Endothelial cell (in vitro differentiated cells): Measurements from ENCODE around the gene OR6K2. TPM values are rescaled to one million over a fixed set of nuclear protein-coding genes. Genes with fewer than 3 reads are reported as not detected.
"Not testable (repeated sequence)": the region's sequence is repeated elsewhere in the genome, so short reads cannot be mapped to it uniquely, and the experiment has no call there.

ENCODE experiments used
- DNase-seq: peaks from one replicate; pipeline ENCODE4 v3.0.0; 2021; ENCODE audit warnings: low spot score
- H3K27ac Mint-ChIP-seq: one replicate; pipeline ENCODE4 v1.8.0; 2021; ENCODE audit warnings: mixed read lengths, inconsistent platforms; ENCODE audit not compliant: unreplicated experiment
- H3K27me3 Mint-ChIP-seq: one replicate; pipeline ENCODE4 v1.8.0; 2021; ENCODE audit warnings: mild to moderate bottlenecking, moderate library complexity, mixed read lengths, inconsistent platforms; ENCODE audit not compliant: unreplicated experiment
- H3K36me3 Mint-ChIP-seq: one replicate; pipeline ENCODE4 v1.8.0; 2021; ENCODE audit warnings: mild to moderate bottlenecking, low read depth, mixed read lengths, inconsistent platforms; ENCODE audit not compliant: unreplicated experiment
- H3K4me1 Mint-ChIP-seq: one replicate; pipeline ENCODE4 v1.8.0; 2021; ENCODE audit warnings: mild to moderate bottlenecking, mixed read lengths, inconsistent platforms; ENCODE audit not compliant: unreplicated experiment
- H3K4me3 Mint-ChIP-seq: one replicate; pipeline ENCODE4 v1.8.0; 2021; ENCODE audit warnings: mild to moderate bottlenecking, mixed read lengths, inconsistent platforms; ENCODE audit not compliant: unreplicated experiment
- H3K9me3 Mint-ChIP-seq: one replicate; pipeline ENCODE4 v1.8.0; 2021; ENCODE audit warnings: mixed read lengths, inconsistent platforms; ENCODE audit not compliant: unreplicated experiment
- total RNA-seq: library from RNA; stranded (reverse); fragmentation: NEBNext Ultra II Directional; extraction: Animal tissue kit (Norgen Biotek cat#: 25700); gene quantifications from one replicate; pipeline ENCODE4 v1.2.1, GENCODE V29; 2021; ENCODE audit not compliant: unreplicated experiment
- TF ChIP-seq, protein P1 (sequence below): fragments of 200-600 bp; sonication (generic); IDR thresholded peaks from one replicate; pipeline ENCODE4 v1.5.0; 2021; ENCODE audit warnings: antibody characterized with exemption; ENCODE audit not compliant: unreplicated experiment

The OR6K2 gene
- total RNA-seq, 1 donor from 2014 or later, result not detected

DNA sequence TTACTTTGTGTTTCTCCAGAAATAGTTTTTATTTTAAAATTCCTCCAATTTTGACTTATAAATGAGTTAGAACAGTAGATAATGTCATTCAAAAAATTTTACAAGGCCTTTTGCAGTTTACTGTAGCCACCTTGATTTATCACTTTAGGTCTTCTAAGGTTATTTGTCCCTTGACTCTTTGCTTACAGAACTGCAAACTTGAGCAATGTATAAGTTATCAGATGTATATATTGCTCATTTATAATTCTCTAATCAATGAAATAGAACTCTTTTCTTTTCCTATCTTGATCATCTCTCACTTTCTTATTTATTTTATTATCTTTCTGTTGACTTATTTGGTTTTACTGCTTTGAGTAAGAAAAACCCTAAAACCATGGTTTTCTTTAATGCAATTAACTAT is 8.1 kb downstream of the OR6K2 start:
- Mint-ChIP-seq H3K9me3 (no peaks in the 10 kb centered on the region), H3K36me3 (no peaks in the 10 kb centered on the region), H3K27me3 (peaks cover 1% of the 10 kb centered on the region), H3K27ac (no peak overlapping the region), H3K4me3 (no peak overlapping the region), H3K4me1 (no peaks in the 10 kb centered on the region)
- no peak for DNase-seq
- TF ChIP-seq, protein P1, sequence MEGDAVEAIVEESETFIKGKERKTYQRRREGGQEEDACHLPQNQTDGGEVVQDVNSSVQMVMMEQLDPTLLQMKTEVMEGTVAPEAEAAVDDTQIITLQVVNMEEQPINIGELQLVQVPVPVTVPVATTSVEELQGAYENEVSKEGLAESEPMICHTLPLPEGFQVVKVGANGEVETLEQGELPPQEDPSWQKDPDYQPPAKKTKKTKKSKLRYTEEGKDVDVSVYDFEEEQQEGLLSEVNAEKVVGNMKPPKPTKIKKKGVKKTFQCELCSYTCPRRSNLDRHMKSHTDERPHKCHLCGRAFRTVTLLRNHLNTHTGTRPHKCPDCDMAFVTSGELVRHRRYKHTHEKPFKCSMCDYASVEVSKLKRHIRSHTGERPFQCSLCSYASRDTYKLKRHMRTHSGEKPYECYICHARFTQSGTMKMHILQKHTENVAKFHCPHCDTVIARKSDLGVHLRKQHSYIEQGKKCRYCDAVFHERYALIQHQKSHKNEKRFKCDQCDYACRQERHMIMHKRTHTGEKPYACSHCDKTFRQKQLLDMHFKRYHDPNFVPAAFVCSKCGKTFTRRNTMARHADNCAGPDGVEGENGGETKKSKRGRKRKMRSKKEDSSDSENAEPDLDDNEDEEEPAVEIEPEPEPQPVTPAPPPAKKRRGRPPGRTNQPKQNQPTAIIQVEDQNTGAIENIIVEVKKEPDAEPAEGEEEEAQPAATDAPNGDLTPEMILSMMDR, result no peak

- H3K27ac Mint-ChIP-seq, result no peak overlapping the region
- peaks cover 1% of the 10 kb centered on the region for H3K27me3 Mint-ChIP-seq
- H3K9me3 Mint-ChIP-seq, result no peaks in the 10 kb centered on the region
- H3K4me1 Mint-ChIP-seq, result no peaks in the 10 kb centered on the region
- no peak for DNase-seq
- no peak overlapping the region for H3K4me3 Mint-ChIP-seq
- TF ChIP-seq, protein P1, result no peak
- no peaks in the 10 kb centered on the region for H3K36me3 Mint-ChIP-seq
Observed at GRCh38 chr1:158691907-158692306, 8.5 kb downstream of the OR6K2 start.

DNA sequence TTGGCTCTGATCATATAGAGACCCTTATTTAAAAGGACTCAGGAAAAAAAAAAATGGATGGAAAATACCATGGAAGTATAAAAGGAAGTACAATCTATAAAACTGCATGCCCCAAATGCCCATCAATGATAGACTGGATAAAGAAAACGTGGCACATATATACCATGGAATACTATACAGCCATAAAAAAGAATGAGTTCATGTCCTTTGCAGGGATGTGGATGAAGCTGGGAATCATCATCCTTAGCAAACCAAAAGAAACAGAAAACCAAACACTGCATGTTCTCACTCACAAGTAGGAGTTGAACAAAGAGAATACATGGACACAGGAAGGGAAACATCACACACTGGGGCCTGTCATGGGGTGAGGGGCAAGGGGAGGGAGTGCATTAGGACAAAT is 9.3 kb downstream of the OR6K2 start:
- not testable (repeated sequence) for H3K27me3 Mint-ChIP-seq, H3K4me1 Mint-ChIP-seq, H3K36me3 Mint-ChIP-seq, H3K9me3 Mint-ChIP-seq, H3K27ac Mint-ChIP-seq, H3K4me3 Mint-ChIP-seq, DNase-seq

GRCh38 chr1:158689875-158690274 is 10.6 kb downstream of the OR6K2 start:
- DNase-seq, result no peak
- H3K9me3 Mint-ChIP-seq, result no peaks in the 10 kb centered on the region

DNA sequence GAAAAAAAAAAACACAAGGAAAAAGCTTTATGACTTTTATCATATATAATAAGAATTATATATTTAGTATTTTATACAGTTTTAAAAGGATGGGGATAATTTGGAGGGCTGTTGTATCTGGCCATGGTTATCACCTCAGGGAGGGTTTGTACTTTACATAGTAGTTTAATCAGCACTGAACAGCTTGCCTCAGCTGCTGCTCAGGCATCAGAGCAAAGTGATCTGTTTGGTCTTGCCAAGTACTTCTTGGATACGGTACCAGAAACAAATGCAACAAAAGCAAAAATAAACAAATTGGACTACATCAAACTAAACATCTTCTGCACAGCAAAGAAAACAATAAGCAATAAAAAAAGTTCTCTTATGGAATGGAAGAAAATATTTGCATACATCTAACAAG is 11.3 kb downstream of the OR6K2 start:
- Mint-ChIP-seq H3K4me3 (no peak overlapping the region), H3K9me3 (no peaks in the 10 kb centered on the region), H3K27ac (no peak overlapping the region), H3K4me1 (no peaks in the 10 kb centered on the region), H3K36me3 (no peaks in the 10 kb centered on the region), H3K27me3 (peaks cover 2% of the 10 kb centered on the region)
- TF ChIP-seq, protein P1, result no peak
- no peak for DNase-seq

More at GRCh38 chr1:158689875-158690274, 10.6 kb downstream of the OR6K2 start:
- Mint-ChIP-seq H3K4me3 (no peak overlapping the region), H3K27ac (no peak overlapping the region), H3K36me3 (no peaks in the 10 kb centered on the region), H3K27me3 (peaks cover 2% of the 10 kb centered on the region), H3K4me1 (no peaks in the 10 kb centered on the region)
- TF ChIP-seq, protein P1, result no peak

DNA sequence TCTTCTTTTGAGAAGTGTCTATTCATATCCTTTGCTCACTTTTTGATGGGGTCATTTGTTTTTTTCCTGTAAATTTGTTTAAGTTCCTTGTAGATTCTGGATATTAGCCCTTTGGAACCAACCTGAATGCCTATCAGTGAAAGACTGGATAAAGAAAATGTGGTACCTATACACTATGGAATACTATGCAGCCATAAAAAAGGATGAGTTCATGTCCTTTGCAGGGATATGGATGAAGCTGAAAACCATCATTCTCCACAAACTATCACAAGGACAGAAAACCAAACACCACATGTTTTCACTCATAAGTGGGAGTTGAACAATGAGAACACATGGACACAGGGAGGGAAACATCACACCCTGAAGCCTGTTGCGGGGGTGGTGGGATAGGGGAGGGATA is 12.1 kb downstream of the OR6K2 start:
- H3K4me1 Mint-ChIP-seq, H3K27ac Mint-ChIP-seq, H3K9me3 Mint-ChIP-seq, H3K36me3 Mint-ChIP-seq, DNase-seq, H3K4me3 Mint-ChIP-seq, H3K27me3 Mint-ChIP-seq: not testable (repeated sequence)
